Uterus (tissue), 4 donors: Measurements from ENCODE around the gene LMNB1. TPM values are rescaled to one million over a fixed set of nuclear protein-coding genes. Genes with fewer than 3 reads are reported as not detected.
"Not testable (repeated sequence)": the region's sequence is repeated elsewhere in the genome, so short reads cannot be mapped to it uniquely, and the experiment has no call there.

Source experiments
- DNase-seq, 2 donors: peaks; one replicate each; pipeline ENCODE4 v3.0.0-alpha.2; 2019 to 2020
- H3K27ac ChIP-seq, 2 donors: fragments of 200-600 bp; sonication (generic); 1 replicate in 1 of 2; 2 replicates in 1 of 2; pipeline ENCODE4 v1.5.1; 2016 to 2018
- H3K27me3 ChIP-seq, 2 donors: fragments of 200-600 bp; sonication (generic); one replicate each; pipeline ENCODE4 v1.5.1; 2018 to 2019; ENCODE audit warnings: control low read depth in 1 of 2
- H3K36me3 ChIP-seq, 2 donors: fragments of 200-600 bp; sonication (generic); one replicate each; pipeline ENCODE4 v1.5.1; 2019; ENCODE audit warnings: control low read depth in 1 of 2
- H3K4me1 ChIP-seq, 2 donors: fragments of 200-600 bp; sonication (generic); one replicate each; pipeline ENCODE4 v1.5.1; 2018 to 2019; ENCODE audit warnings: control low read depth in 1 of 2
- H3K4me3 ChIP-seq, 2 donors: fragments of 200-600 bp; sonication (generic); 1 replicate in 1 of 2; 2 replicates in 1 of 2; pipeline ENCODE4 v1.5.1; 2018 to 2019; ENCODE audit warnings: mild to moderate bottlenecking in 1 of 2
- H3K9me3 ChIP-seq, 2 donors: fragments of 200-600 bp; sonication (generic); one replicate each; pipeline ENCODE4 v1.5.1; 2019; ENCODE audit warnings: control low read depth in 1 of 2
- CTCF ChIP-seq, 4 experiments: fragments of 200-600 bp in 2 of 4; fragments of 450-650 bp in 2 of 4; sonication (generic) in 2 of 4; IDR thresholded peaks; one replicate each; pipeline ENCODE4 v1.5.1; 2016 to 2019; ENCODE audit warnings: antibody characterized with exemption in 4 of 4, mild to moderate bottlenecking in 2 of 4, moderate library complexity in 1 of 4
- POLR2A ChIP-seq, 2 donors: fragments of 450-650 bp; IDR thresholded peaks; one replicate each; pipeline ENCODE4 v1.6.1; 2016; ENCODE audit warnings: antibody characterized with exemption in 2 of 2, mild to moderate bottlenecking in 1 of 2, moderate library complexity in 1 of 2
- intact Hi-C: fragments of 100-400 bp; cut with DNase I; formaldehyde crosslinking; loops from one replicate; pipeline ENCODE4 v1.15.1; 2023; ENCODE audit warnings: low total_unique reads
- total RNA-seq, 4 donors: library from RNA; depleted of rRNA in 3 of 4; stranded (reverse); fragments of >200 nt in 3 of 4; gene quantifications; one replicate each; pipeline versions ENCODE4 v1.1.0 to v1.2.4, GENCODE V29; 2014 to 2023
- donor health status: DM: yes; HTN: yes; CAD: no.

The LMNB1 gene
- total RNA-seq, 4 donors from 2014 or later: 0.29 to 66.7 (median 3.6) TPM

- no peaks in the 10 kb centered on the region for H3K27me3 ChIP-seq
- H3K27ac ChIP-seq: peak overlapping the region; percentile 36 to 96
- TF ChIP-seq CTCF (IDR thresholded peaks at IDR 0.05) (no peak), POLR2A (IDR thresholded peaks at IDR 0.05) (no peak)
- H3K4me3 ChIP-seq: peak overlapping the region; percentile 70 to 76
- no peaks in the 10 kb centered on the region for H3K9me3 ChIP-seq
- no peaks in the 10 kb centered on the region for H3K4me1 ChIP-seq
- intact Hi-C loops: no loop called here
- no peak for DNase-seq
- H3K36me3 ChIP-seq: no peaks in the 10 kb centered on the region
These were observed 1.9 kb downstream of the LMNB1 start for GRCh38 chr5:126778675-126779403.

GRCh38 chr5:126780165-126780827 lies 3.4 kb downstream of the LMNB1 start:
- no peaks in the 10 kb centered on the region for H3K9me3 ChIP-seq
- TF ChIP-seq POLR2A (IDR thresholded peaks at IDR 0.05) (no peak), CTCF (IDR thresholded peaks at IDR 0.05) (peak; percentile 61 to 74 (median 68))
- intact Hi-C loops: no loop called here
- no peak overlapping the region for H3K27ac ChIP-seq
- H3K36me3 ChIP-seq: no peaks in the 10 kb centered on the region
- DNase-seq: peak; percentile 21 to 35
- no peak overlapping the region for H3K4me3 ChIP-seq
- no peaks in the 10 kb centered on the region for H3K4me1 ChIP-seq
- no peaks in the 10 kb centered on the region for H3K27me3 ChIP-seq

GRCh38 chr5:126788409-126788808 lies 11.5 kb downstream of the LMNB1 start:
- H3K4me3 ChIP-seq, H3K36me3 ChIP-seq, H3K4me1 ChIP-seq, intact Hi-C loops, H3K9me3 ChIP-seq, H3K27ac ChIP-seq, DNase-seq, H3K27me3 ChIP-seq: not testable (repeated sequence)

- DNase-seq: no peak
- no peaks in the 10 kb centered on the region for H3K9me3 ChIP-seq
- no peak overlapping the region for H3K4me3 ChIP-seq
- no peaks in the 10 kb centered on the region for H3K36me3 ChIP-seq
- H3K27me3 ChIP-seq: no peaks in the 10 kb centered on the region
- no peak overlapping the region for H3K27ac ChIP-seq
- TF ChIP-seq CTCF (IDR thresholded peaks at IDR 0.05) (no peak), POLR2A (IDR thresholded peaks at IDR 0.05) (no peak)
- no peaks in the 10 kb centered on the region for H3K4me1 ChIP-seq
- intact Hi-C loops: no loop called here
These were observed 16.2 kb downstream of the LMNB1 start for GRCh38 chr5:126793097-126793496.

GRCh38 chr5:126793648-126794047 lies 16.7 kb downstream of the LMNB1 start:
- not testable (repeated sequence) for H3K36me3 ChIP-seq, H3K4me1 ChIP-seq, H3K9me3 ChIP-seq

GRCh38 chr5:126794157-126794828 lies 17.4 kb downstream of the LMNB1 start:
- no peaks in the 10 kb centered on the region for H3K4me1 ChIP-seq
- no peaks in the 10 kb centered on the region for H3K9me3 ChIP-seq
- TF ChIP-seq POLR2A (IDR thresholded peaks at IDR 0.05) (no peak), CTCF (IDR thresholded peaks at IDR 0.05) (no peak)
- no peak for DNase-seq
- no peak overlapping the region for H3K27ac ChIP-seq
- H3K4me3 ChIP-seq: no peak overlapping the region
- no peaks in the 10 kb centered on the region for H3K27me3 ChIP-seq
- H3K36me3 ChIP-seq: no peaks in the 10 kb centered on the region
- intact Hi-C loops: no loop called here

More at GRCh38 chr5:126793648-126794047, 16.7 kb downstream of the LMNB1 start:
- intact Hi-C loops, H3K4me3 ChIP-seq, H3K27me3 ChIP-seq, H3K27ac ChIP-seq, DNase-seq: not testable (repeated sequence)
